DND-41 (cell line): Measurements from ENCODE around the gene TMEM138.

Experiments
- ATAC-seq: fragments of 200-7000 bp; cut with Tn5 transposase; 3 replicates; pipeline ENCODE4 v1.9.1; 2021; ENCODE audit warnings: low read depth; ENCODE audit not compliant: insufficient read depth
- DNase-seq: peaks from one replicate; pipeline ENCODE4 v3.0.0-alpha.2; 2020
- H2AFZ ChIP-seq: 2 replicates; pipeline ENCODE4 v1.6.0; 2012; ENCODE audit warnings: low read depth, low read length
- H3K27ac ChIP-seq: 2 replicates; pipeline ENCODE4 v1.5.1; 2012; ENCODE audit warnings: low read length, inconsistent platforms
- H3K27me3 ChIP-seq: fragments of 200-600 bp; sonication (generic); 2 replicates; pipeline ENCODE4 v1.6.0; 2012; ENCODE audit warnings: low read length, mild to moderate bottlenecking, inconsistent platforms; ENCODE audit not compliant: insufficient read depth, poor library complexity
- H3K36me3 ChIP-seq: 2 replicates; pipeline ENCODE4 v1.5.1; 2012; ENCODE audit warnings: low read length, inconsistent platforms; ENCODE audit not compliant: insufficient read depth
- H3K4me1 ChIP-seq: 2 replicates; pipeline ENCODE4 v1.5.1; 2012; ENCODE audit warnings: mild to moderate bottlenecking, low read length; ENCODE audit not compliant: insufficient read depth
- H3K4me2 ChIP-seq: 2 replicates; pipeline ENCODE4 v1.6.0; 2012; ENCODE audit warnings: mild to moderate bottlenecking, moderate library complexity, low read length, inconsistent platforms; ENCODE audit not compliant: insufficient read depth
- H3K4me3 ChIP-seq, 2 experiments: fragments of 200-600 bp in 1 of 2; shearing (Covaris generic) in 1 of 2; 2 replicates each; pipeline ENCODE4 v1.5.1; 2012 to 2016; ENCODE audit warnings: inconsistent platforms in 2 of 2, low read length in 2 of 2, mild to moderate bottlenecking in 2 of 2, low read depth in 1 of 2, moderate library complexity in 1 of 2
- H3K79me2 ChIP-seq: 2 replicates; pipeline ENCODE4 v1.6.0; 2012; ENCODE audit warnings: low read length, inconsistent platforms; ENCODE audit not compliant: insufficient read depth
- H3K9ac ChIP-seq: 2 replicates; pipeline ENCODE4 v1.6.0; 2012; ENCODE audit warnings: low read depth, mild to moderate bottlenecking, inconsistent platforms, low read length, moderate library complexity
- H3K9me3 ChIP-seq: 2 replicates; pipeline ENCODE4 v1.5.1; 2012; ENCODE audit warnings: low read length, moderate library complexity, mild to moderate bottlenecking, inconsistent platforms; ENCODE audit not compliant: insufficient read depth, severe bottlenecking
- H4K20me1 ChIP-seq: 2 replicates; pipeline ENCODE4 v1.6.0; 2012; ENCODE audit warnings: low read length; ENCODE audit not compliant: insufficient read depth
- CTCF ChIP-seq: IDR thresholded peaks from 2 replicates; pipeline ENCODE4 v1.5.1; 2012; ENCODE audit warnings: borderline replicate concordance, low read length, moderate library complexity, mild to moderate bottlenecking; ENCODE audit not compliant: poor library complexity, severe bottlenecking; ENCODE audit errors: extremely low read depth
- EZH2 ChIP-seq: IDR thresholded peaks from 3 replicates; pipeline ENCODE4 v1.6.1; 2012; ENCODE audit warnings: borderline replicate concordance, low read depth, mild to moderate bottlenecking, moderate library complexity, low read length, inconsistent platforms; ENCODE audit not compliant: severe bottlenecking

TMEM138 gene

DNA sequence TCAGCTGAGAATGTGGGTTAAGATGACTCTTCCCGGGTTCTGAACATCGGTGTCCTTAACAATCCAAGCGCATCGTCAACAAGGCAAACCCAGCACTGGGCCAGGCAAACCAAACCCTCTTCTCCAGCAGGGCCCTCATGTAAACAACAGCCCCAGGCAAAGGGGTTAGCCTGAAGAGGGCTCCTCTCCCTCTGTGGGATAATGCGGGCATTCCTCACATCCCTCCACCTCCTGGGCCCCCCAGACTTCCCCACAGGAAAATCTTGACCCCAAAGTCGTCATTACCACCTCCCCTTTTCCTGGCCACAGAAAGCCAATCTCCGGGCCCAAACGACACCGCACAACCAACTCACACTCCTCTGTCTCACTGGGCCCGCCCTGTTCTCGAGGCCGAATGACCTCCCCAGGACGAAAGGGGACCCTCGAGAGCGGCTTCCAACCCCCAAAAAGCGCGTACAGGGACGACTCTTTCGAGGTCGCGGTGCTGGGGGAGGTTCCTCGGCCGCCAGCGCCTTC, 29.8 kb upstream of the TMEM138 start:
- Histone ChIP-seq H3K4me2 (peak overlapping the region; percentile 86), H3K36me3 (peaks cover 28% of the 10 kb centered on the region), H2AFZ (peak overlapping the region; percentile 93), H3K27ac (peak overlapping the region; percentile 89), H3K27me3 (no peaks in the 10 kb centered on the region), H3K4me1 (peaks cover 63% of the 10 kb centered on the region), H3K9ac (peak overlapping the region; percentile 98), H4K20me1 (peaks cover 30% of the 10 kb centered on the region; the same call in 1 of the 2 replicates), H3K79me2 (peaks cover 63% of the 10 kb centered on the region), H3K9me3 (no peaks in the 10 kb centered on the region), H3K4me3 (peak overlapping the region; percentile 64 to 97)
- DNase-seq (peak; percentile 13), ATAC-seq (no peak)
- TF ChIP-seq CTCF (no peak), EZH2 (no peak)

DNA sequence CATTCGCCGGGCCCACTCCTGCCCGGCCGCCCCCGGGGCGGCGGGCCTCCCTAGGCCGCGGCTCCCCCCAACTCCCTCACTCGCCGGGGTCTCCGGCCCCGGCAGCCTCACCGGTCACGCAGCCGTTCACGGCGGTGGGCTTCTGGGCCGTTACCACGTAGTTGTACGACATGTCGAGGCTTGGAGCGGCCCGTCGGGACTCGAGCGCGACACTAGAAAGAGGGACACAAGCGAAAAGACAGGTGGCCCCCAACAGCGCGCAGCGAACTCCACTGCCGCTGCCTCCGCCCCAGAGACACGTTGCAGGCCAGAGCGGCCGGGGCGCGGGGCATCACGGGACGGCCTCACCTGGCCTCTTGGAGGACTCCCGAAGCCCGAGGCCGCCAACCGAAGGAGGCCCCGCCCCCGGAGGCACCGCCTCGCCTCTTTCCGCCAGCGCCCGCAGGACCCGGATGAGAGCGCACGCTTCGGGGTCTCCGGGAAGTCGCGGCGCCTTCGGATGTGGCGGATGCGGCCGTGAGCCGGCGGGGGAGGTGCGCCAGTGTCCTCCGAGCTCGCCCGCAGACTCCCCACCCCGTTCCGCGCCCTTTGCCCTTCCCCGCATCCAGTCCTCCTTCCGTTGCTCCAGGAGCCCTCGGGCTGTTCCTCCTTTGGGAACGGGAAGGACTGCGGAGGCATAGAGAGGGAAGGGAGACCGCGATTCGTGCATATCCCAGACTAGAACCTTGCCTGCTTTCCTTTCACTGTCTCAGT, 29.2 kb upstream of the TMEM138 start, which contains the start of the genes DDB1 and TKFC:
DDB1 (minus strand) TSS at position 309 of the 753 bp plus-strand sequence; CDS start at position 172, 137 bp downstream.
TKFC (plus strand) TSS at position 432 of the 753 bp plus-strand sequence. CDS start 1,501 bp downstream, outside the sequence.
- peaks cover 22% of the 10 kb centered on the region for H3K36me3 ChIP-seq
- ATAC-seq (peak; percentile 90), DNase-seq (peak; percentile 98)
- no peaks in the 10 kb centered on the region for H3K9me3 ChIP-seq
- peaks cover 27% of the 10 kb centered on the region; the same call in 1 of the 2 replicates for H4K20me1 ChIP-seq
- peaks cover 56% of the 10 kb centered on the region for H3K79me2 ChIP-seq
- no peaks in the 10 kb centered on the region for H3K27me3 ChIP-seq
- peak within 1 kb of the TSS; percentile 98 for H3K9ac ChIP-seq
- peak within 1 kb of the TSS; percentile 93 for H2AFZ ChIP-seq
- peak within 1 kb of the TSS; percentile 86 for H3K4me2 ChIP-seq
- H3K4me1 ChIP-seq = peaks cover 63% of the 10 kb centered on the region
- TF ChIP-seq EZH2 (no peak), CTCF (no peak)
- H3K4me3 ChIP-seq = peak within 1 kb of the TSS; percentile 64 to 97
- peak within 1 kb of the TSS; percentile 89 for H3K27ac ChIP-seq

DNA sequence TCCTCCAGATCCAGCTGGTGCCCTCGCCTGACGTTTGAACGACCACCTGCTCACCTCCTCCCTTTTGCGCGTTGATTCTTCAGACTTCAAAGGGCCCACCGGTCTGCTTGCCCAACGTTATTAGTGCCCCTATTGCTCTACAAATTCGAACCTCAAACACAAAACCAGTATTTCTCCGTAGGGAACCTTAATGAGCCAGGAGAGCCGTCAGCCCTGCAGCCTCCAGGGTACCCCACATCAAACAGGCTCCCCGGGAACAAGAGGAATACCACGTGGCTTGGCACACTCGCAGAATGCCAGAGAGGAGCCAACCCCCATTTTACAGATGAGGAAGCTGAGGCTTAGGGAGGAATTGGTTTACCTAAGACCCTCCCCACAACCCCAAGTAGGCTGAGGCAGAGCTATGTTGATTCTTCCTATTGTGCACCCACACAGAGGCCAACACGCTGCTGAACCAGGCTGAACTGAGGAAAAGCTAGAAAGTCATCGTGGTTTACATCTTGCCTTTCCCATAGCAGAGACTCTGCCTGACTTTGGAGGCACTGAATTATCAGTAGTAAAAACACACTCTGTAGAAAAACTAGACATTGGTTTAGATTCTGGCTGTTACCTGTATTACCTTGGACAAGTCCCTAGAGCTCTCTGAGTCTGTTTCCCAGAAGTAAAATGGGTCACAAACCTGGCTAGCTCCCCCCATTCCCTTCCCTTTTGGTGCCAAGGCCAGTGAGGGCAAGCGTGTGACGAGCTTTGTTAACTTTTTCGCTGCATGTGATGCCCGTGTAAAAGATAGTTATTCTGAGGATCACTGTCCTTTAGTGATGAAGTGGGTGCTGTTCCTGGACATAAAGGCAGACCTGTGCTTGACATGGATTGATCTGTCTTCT, 28.4 kb upstream of the TMEM138 start:
- ATAC-seq (peak; percentile 2), DNase-seq (no peak)
- Histone ChIP-seq H3K4me3 (peak overlapping the region; percentile 64 to 97; a peak in 3 of 4 replicates), H3K27me3 (no peaks in the 10 kb centered on the region), H3K9ac (peak overlapping the region; percentile 98), H3K79me2 (peaks cover 48% of the 10 kb centered on the region), H3K27ac (peak overlapping the region; percentile 88), H2AFZ (peak overlapping the region; percentile 78), H3K36me3 (peaks cover 16% of the 10 kb centered on the region), H3K4me2 (peak overlapping the region; percentile 86), H3K9me3 (no peaks in the 10 kb centered on the region), H3K4me1 (peaks cover 63% of the 10 kb centered on the region), H4K20me1 (peaks cover 27% of the 10 kb centered on the region; the same call in 1 of the 2 replicates)
- TF ChIP-seq CTCF (no peak), EZH2 (no peak)
